GM19099 (cell line): ENCODE results near the gene PSMA5.

ENCODE experiments used
- POLR2A ChIP-seq: IDR thresholded peaks from 3 replicates; pipeline ENCODE4 v1.6.1; 2011; ENCODE audit warnings: low read depth; ENCODE audit not compliant: insufficient read length; ENCODE audit errors: extremely low read depth

The PSMA5 gene

GRCh38 chr1:109434484-109434883 lies 8.2 kb upstream of the PSMA5 start:
- TF ChIP-seq POLR2A = no peak

GRCh38 chr1:109433322-109433721 lies 7.1 kb upstream of the PSMA5 start:
- TF ChIP-seq POLR2A = no peak

- no peak for TF ChIP-seq POLR2A
These were observed 6.1 kb upstream of the PSMA5 start for GRCh38 chr1:109432336-109432735.

GRCh38 chr1:109427171-109427467 lies 871 bp upstream of the PSMA5 start:
- no peak for TF ChIP-seq POLR2A

DNA sequence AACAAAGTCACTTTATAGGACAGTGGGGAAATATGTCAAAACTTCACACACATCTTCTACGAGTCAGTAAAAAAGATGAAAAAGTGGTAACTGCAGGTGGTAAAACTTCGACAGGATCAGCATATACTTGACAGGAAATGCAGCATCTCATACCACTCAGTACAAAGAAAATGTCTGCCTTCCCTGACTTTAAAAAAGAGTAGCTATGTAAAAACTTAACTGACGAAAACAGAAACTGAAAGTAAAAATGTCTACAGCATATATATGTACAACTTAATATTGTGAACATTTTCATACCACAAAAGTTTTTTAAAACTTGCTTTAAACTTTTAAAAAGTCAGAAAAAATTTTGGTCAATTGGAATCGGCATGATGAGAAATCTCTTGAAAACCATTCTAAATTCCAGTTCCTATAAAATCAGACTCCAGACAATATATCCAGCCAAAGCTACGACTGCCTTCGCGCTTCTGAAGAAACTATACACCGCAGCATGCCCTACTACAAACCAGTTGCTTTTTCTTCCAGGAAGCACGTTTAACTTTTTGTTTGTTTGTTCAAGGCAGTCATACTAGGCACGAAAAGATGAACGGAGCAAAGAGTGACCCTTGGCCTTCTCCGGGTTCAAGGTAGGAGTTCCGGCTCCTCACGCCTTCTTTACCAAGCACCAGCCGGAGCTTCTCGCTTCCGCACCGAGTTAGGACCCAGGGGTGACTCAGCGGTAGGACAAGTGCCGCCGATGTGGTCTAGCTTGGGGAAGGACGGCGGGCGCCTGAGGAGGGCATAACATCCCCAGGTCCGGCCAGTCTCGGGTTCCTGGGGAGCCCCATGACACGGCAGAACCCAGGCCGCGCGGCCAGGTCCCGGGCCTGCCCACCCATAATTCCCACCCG lies 612 bp downstream of the PSMA5 start:
- no peak for TF ChIP-seq POLR2A

DNA sequence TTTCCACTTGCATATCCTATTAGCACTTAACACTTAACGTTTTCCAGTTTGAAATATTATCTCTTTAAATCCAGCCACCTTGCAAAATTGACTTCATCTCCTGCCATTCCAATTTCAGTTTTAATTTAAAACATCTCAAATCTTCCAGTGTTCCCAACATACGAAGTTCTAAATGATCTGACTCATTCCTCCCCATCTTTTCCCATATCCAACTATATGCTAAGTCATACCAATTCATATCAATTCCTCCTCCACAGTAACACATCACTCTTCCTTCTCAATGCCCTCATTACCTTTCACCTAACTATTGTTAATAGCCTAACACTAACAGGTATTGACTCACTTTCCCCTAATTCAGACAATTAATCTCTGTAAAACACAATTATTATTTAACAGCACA lies 2.8 kb downstream of the PSMA5 start:
- no peak for TF ChIP-seq POLR2A

DNA sequence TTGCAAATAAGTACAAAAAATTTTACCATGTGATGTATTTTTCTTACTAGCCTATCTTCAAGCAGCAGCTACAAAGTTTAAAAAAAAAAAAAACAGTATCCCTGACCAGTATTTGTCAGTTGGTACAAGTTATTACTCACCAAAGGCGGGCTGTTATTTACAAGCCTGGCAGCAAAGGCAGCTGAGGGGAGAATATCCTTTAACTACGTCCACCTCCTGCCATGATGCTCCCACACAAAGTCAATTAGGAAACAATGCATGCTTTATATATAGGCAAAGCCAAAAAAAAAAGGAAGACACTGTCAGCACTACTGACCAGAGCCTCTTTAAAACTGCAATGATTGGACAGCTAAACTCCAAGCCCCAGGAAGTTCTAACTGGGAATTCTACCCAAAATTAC lies 13.7 kb downstream of the PSMA5 start:
- TF ChIP-seq POLR2A = no peak

DNA sequence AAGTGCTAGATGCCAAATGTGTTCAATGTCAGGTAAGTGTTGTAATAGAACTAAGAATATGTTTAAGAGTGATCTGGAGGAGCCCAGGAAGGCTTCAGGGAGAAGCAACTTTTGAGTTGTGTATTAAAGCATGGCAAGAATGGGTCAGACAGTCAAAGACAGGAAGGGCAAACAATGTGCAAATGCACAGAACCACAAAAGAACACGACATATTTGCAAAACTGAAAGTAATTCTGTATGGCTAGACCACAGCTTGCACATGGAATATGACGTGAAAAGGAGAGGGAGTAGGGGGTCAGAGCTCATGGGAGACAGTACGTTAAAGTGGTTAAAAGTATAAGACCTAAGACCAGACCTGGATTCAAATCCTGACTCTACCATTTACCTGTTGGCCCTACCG lies 21.4 kb downstream of the PSMA5 start:
- no peak for TF ChIP-seq POLR2A

- TF ChIP-seq POLR2A = no peak
These were observed 24.2 kb downstream of the PSMA5 start for GRCh38 chr1:109402025-109402424.

DNA sequence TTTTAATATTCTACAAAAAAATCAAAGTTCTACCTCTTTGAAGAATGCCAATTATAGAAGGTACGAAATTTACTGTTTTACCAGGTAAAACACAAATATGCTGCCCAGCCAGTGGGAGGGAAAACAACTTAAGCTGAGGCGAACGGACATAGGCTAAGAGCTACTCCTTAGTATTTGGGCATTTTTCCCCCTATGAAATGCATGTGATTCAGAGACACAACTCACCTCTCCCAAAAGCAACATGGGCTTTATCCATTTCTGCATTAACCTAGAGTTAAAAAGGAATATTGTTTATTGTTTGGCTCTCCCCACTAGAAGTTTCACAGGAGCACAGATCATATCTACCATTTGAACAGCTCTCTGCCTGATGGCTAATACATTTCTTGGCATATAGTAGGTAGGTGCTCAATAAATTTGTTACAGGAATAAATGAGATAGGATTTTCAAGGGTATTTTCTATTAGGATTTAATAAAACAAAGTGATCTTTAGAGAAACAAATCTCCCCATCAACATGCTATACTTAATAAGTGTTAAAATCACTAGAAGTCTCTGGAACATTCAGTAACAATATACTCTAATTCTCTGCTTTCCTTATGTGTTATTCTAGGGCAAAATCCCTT lies 26.1 kb downstream of the PSMA5 start:
- TF ChIP-seq POLR2A = no peak

GRCh38 chr1:109399326-109399957 lies 26.8 kb downstream of the PSMA5 start:
- no peak for TF ChIP-seq POLR2A

- no peak for TF ChIP-seq POLR2A
These were observed 27.7 kb downstream of the PSMA5 start for GRCh38 chr1:109398343-109399225.

- no peak for TF ChIP-seq POLR2A
These were observed 28.5 kb downstream of the PSMA5 start, which contains the start of gene SORT1 for GRCh38 chr1:109397581-109398342. Gene SORT1 (minus strand): TSS chr1:109397918. CDS start chr1:109397892, 26 bp downstream.

- TF ChIP-seq POLR2A = no peak
These were observed 29.2 kb downstream of the PSMA5 start for GRCh38 chr1:109396871-109397580.
